SJCRH30 (cell line): Measurements from ENCODE around the gene VEGFB. TPM values are rescaled to one million over a fixed set of nuclear protein-coding genes. Genes with fewer than 3 reads are reported as not detected.

Experiments
- DNase-seq, 2 experiments: peaks; one replicate each; pipeline ENCODE4 v3.0.0-alpha.2; 2015 to 2020
- H3K27ac ChIP-seq: fragments of 250-450 bp; sonication (Bioruptor Pico); 2 replicates; pipeline ENCODE4 v1.5.1; 2020; ENCODE audit warnings: mild to moderate bottlenecking, moderate library complexity
- H3K27me3 ChIP-seq: fragments of 250-450 bp; sonication (Bioruptor Pico); 2 replicates; pipeline ENCODE4 v1.5.1; 2020; ENCODE audit warnings: mild to moderate bottlenecking, moderate library complexity
- H3K36me3 ChIP-seq: fragments of 250-450 bp; sonication (Bioruptor Pico); 2 replicates; pipeline ENCODE4 v1.5.1; 2020; ENCODE audit warnings: mild to moderate bottlenecking, moderate library complexity
- H3K4me1 ChIP-seq: fragments of 250-450 bp; sonication (Bioruptor Pico); 2 replicates; pipeline ENCODE4 v1.5.1; 2020; ENCODE audit warnings: mild to moderate bottlenecking, moderate library complexity
- H3K4me3 ChIP-seq: fragments of 250-450 bp; sonication (Bioruptor Pico); 2 replicates; pipeline ENCODE4 v1.5.1; 2020; ENCODE audit warnings: mild to moderate bottlenecking, moderate library complexity
- H3K9me3 ChIP-seq: fragments of 250-450 bp; sonication (Bioruptor Pico); replicated peaks from 2 replicates; pipeline ENCODE4 v1.5.1; 2020; ENCODE audit warnings: mild to moderate bottlenecking, moderate library complexity
- total RNA-seq: library from RNA; depleted of rRNA; stranded (reverse); fragments of >200 nt; shearing (Covaris generic); gene quantifications from 2 replicates; pipeline ENCODE4 v1.2.3, GENCODE V29; 2014

Gene VEGFB
- total RNA-seq, 1 experiment from 2014 or later = 26.4 TPM

- Histone ChIP-seq H3K9me3 (no peaks in the 10 kb centered on the region), H3K27me3 (no peaks in the 10 kb centered on the region), H3K4me3 (peak overlapping the region; percentile 33), H3K36me3 (peaks cover 36% of the 10 kb centered on the region), H3K27ac (peak overlapping the region; percentile 94), H3K4me1 (peaks cover 47% of the 10 kb centered on the region)
- DNase-seq = peak; percentile 92 to 94
Measured at GRCh38 chr11:64207256-64208085, 26.9 kb upstream of the VEGFB start.

GRCh38 chr11:64208086-64208795 is 26.1 kb upstream of the VEGFB start:
- peak overlapping the region; percentile 94 for H3K27ac ChIP-seq
- H3K9me3 ChIP-seq = no peaks in the 10 kb centered on the region
- peaks cover 28% of the 10 kb centered on the region for H3K36me3 ChIP-seq
- no peak for DNase-seq
- H3K4me1 ChIP-seq = peaks cover 47% of the 10 kb centered on the region
- H3K4me3 ChIP-seq = no peak overlapping the region
- no peaks in the 10 kb centered on the region for H3K27me3 ChIP-seq

GRCh38 chr11:64208796-64209562 is 25.4 kb upstream of the VEGFB start:
- peaks cover 44% of the 10 kb centered on the region for H3K4me1 ChIP-seq
- no peak overlapping the region for H3K4me3 ChIP-seq
- H3K9me3 ChIP-seq = no peaks in the 10 kb centered on the region
- peak overlapping the region; percentile 94 for H3K27ac ChIP-seq
- H3K36me3 ChIP-seq = peaks cover 21% of the 10 kb centered on the region
- H3K27me3 ChIP-seq = no peaks in the 10 kb centered on the region
- no peak for DNase-seq

- Histone ChIP-seq H3K36me3 (peaks cover 19% of the 10 kb centered on the region), H3K27ac (no peak overlapping the region), H3K4me3 (no peak overlapping the region), H3K9me3 (no peaks in the 10 kb centered on the region), H3K27me3 (no peaks in the 10 kb centered on the region), H3K4me1 (peaks cover 40% of the 10 kb centered on the region)
- no peak for DNase-seq
Measured at GRCh38 chr11:64209563-64209843, 24.9 kb upstream of the VEGFB start.

- peaks cover 13% of the 10 kb centered on the region for H3K36me3 ChIP-seq
- H3K27me3 ChIP-seq = no peaks in the 10 kb centered on the region
- no peak overlapping the region for H3K4me3 ChIP-seq
- H3K9me3 ChIP-seq = no peaks in the 10 kb centered on the region
- H3K4me1 ChIP-seq = peaks cover 31% of the 10 kb centered on the region
- no peak overlapping the region for H3K27ac ChIP-seq
- DNase-seq = no peak
Measured at GRCh38 chr11:64210301-64211020, 23.9 kb upstream of the VEGFB start.

GRCh38 chr11:64211181-64211872 is 23.1 kb upstream of the VEGFB start:
- Histone ChIP-seq H3K36me3 (peaks cover 4% of the 10 kb centered on the region), H3K9me3 (no peaks in the 10 kb centered on the region), H3K4me3 (no peak overlapping the region), H3K27ac (no peak overlapping the region), H3K4me1 (peaks cover 22% of the 10 kb centered on the region), H3K27me3 (no peaks in the 10 kb centered on the region)
- no peak for DNase-seq

- Histone ChIP-seq H3K27me3 (no peaks in the 10 kb centered on the region), H3K4me1 (no peaks in the 10 kb centered on the region), H3K27ac (no peak overlapping the region), H3K4me3 (no peak overlapping the region), H3K9me3 (no peaks in the 10 kb centered on the region), H3K36me3 (0 out of 2 replicates have a peak, but pooled peaks cover 2% of the 10 kb centered on the region)
- no peak for DNase-seq
Measured at GRCh38 chr11:64216879-64217278, 17.5 kb upstream of the VEGFB start.

GRCh38 chr11:64218628-64219353 is 15.6 kb upstream of the VEGFB start:
- Histone ChIP-seq H3K4me3 (no peak overlapping the region), H3K9me3 (no peaks in the 10 kb centered on the region), H3K4me1 (0 out of 2 replicates have a peak, but pooled peaks cover 2% of the 10 kb centered on the region), H3K36me3 (peaks cover 2% of the 10 kb centered on the region; the same call in 1 of the 2 replicates), H3K27ac (no peak overlapping the region), H3K27me3 (no peaks in the 10 kb centered on the region)
- no peak for DNase-seq

GRCh38 chr11:64219354-64219684 is 15.1 kb upstream of the VEGFB start:
- Histone ChIP-seq H3K27ac (no peak overlapping the region), H3K4me1 (peaks cover 2% of the 10 kb centered on the region; the same call in 1 of the 2 replicates), H3K4me3 (no peak overlapping the region), H3K27me3 (no peaks in the 10 kb centered on the region), H3K9me3 (no peaks in the 10 kb centered on the region), H3K36me3 (peaks cover 2% of the 10 kb centered on the region; the same call in 1 of the 2 replicates)
- no peak for DNase-seq

- Histone ChIP-seq H3K9me3 (no peaks in the 10 kb centered on the region), H3K27ac (no peak overlapping the region), H3K4me3 (no peak overlapping the region), H3K36me3 (peaks cover 2% of the 10 kb centered on the region; the same call in 1 of the 2 replicates), H3K27me3 (no peaks in the 10 kb centered on the region), H3K4me1 (peaks cover 4% of the 10 kb centered on the region)
- DNase-seq = no peak
Measured at GRCh38 chr11:64219755-64220154, 14.6 kb upstream of the VEGFB start.

GRCh38 chr11:64220271-64220670 is 14.1 kb upstream of the VEGFB start:
- Histone ChIP-seq H3K27me3 (no peaks in the 10 kb centered on the region), H3K4me3 (no peak overlapping the region), H3K9me3 (no peaks in the 10 kb centered on the region), H3K4me1 (peaks cover 6% of the 10 kb centered on the region), H3K27ac (no peak overlapping the region), H3K36me3 (no peaks in the 10 kb centered on the region; the same call in 1 of the 2 replicates)
- DNase-seq = no peak

GRCh38 chr11:64220798-64221197 is 13.6 kb upstream of the VEGFB start:
- no peaks in the 10 kb centered on the region for H3K9me3 ChIP-seq
- no peaks in the 10 kb centered on the region for H3K27me3 ChIP-seq
- no peak for DNase-seq
- no peak overlapping the region for H3K27ac ChIP-seq
- H3K36me3 ChIP-seq = no peaks in the 10 kb centered on the region; the same call in 1 of the 2 replicates
- H3K4me3 ChIP-seq = no peak overlapping the region
- H3K4me1 ChIP-seq = peaks cover 6% of the 10 kb centered on the region

- Histone ChIP-seq H3K27ac (no peak overlapping the region), H3K4me3 (no peak overlapping the region)
Measured at GRCh38 chr11:64222651-64223000, 11.8 kb upstream of the VEGFB start.

More at GRCh38 chr11:64222651-64223000, 11.8 kb upstream of the VEGFB start:
- Histone ChIP-seq H3K9me3 (no peaks in the 10 kb centered on the region), H3K36me3 (no peaks in the 10 kb centered on the region; the same call in 1 of the 2 replicates), H3K27me3 (no peaks in the 10 kb centered on the region), H3K4me1 (peaks cover 6% of the 10 kb centered on the region)
- no peak for DNase-seq
